HEK293 (cell line): ENCODE data around the gene RTN4RL2.

Experiments used
- CTCF ChIP-seq: fragments of 450-650 bp; formaldehyde crosslinking; IDR thresholded peaks from 2 replicates; pipeline ENCODE4 v1.5.1; 2016; ENCODE audit warnings: missing biosample characterization, missing genetic modification characterization
- ZBTB17 ChIP-seq: fragments of 450-650 bp; formaldehyde crosslinking; IDR thresholded peaks from 2 replicates; pipeline ENCODE4 v1.5.1; 2016; ENCODE audit warnings: missing biosample characterization, missing genetic modification characterization
- ZNF239 ChIP-seq: fragments of 450-650 bp; formaldehyde crosslinking; IDR thresholded peaks from 2 replicates; pipeline ENCODE4 v1.5.1; 2016; ENCODE audit warnings: missing biosample characterization, missing genetic modification characterization

- TF ChIP-seq ZBTB17 (tag by site-specific recombination) (no peak), CTCF (no peak), ZNF239 (tag by site-specific recombination) (no peak)
Measured at GRCh38 chr11:57438345-57439285, 21.7 kb upstream of the RTN4RL2 start.
